HG03060 (cell line): ENCODE data around the gene ITFG1.

Experiments
- ATAC-seq: cut with Tn5 transposase; IDR thresholded peaks from one replicate; pipeline ENCODE4 v1.9.1; 2021; ENCODE audit warnings: low read depth, moderate number of reproducible peaks; ENCODE audit not compliant: unreplicated experiment

Gene ITFG1

GRCh38 chr16:47431960-47432359 is 28.9 kb downstream of the ITFG1 start:
- ATAC-seq = no peak

- ATAC-seq = no peak
Measured at GRCh38 chr16:47426806-47427205, 34.1 kb downstream of the ITFG1 start.

- no peak for ATAC-seq
Measured at GRCh38 chr16:47424846-47425245, 36.0 kb downstream of the ITFG1 start.

GRCh38 chr16:47416869-47417268 is 44.0 kb downstream of the ITFG1 start:
- ATAC-seq = no peak

GRCh38 chr16:47413041-47413440 is 47.8 kb downstream of the ITFG1 start:
- no peak for ATAC-seq

- no peak for ATAC-seq
Measured at GRCh38 chr16:47408491-47408890, 52.4 kb downstream of the ITFG1 start.

- ATAC-seq = no peak
Measured at GRCh38 chr16:47395733-47396498, 64.9 kb downstream of the ITFG1 start.

GRCh38 chr16:47392081-47392480 is 68.8 kb downstream of the ITFG1 start:
- peak; percentile 76 for ATAC-seq

- no peak for ATAC-seq
Measured at GRCh38 chr16:47388705-47389104, 72.2 kb downstream of the ITFG1 start.

GRCh38 chr16:47387026-47387734 is 73.7 kb downstream of the ITFG1 start:
- no peak for ATAC-seq

GRCh38 chr16:47386201-47386718 is 74.6 kb downstream of the ITFG1 start:
- ATAC-seq = no peak

- ATAC-seq = no peak
Measured at GRCh38 chr16:47382362-47382761, 78.5 kb downstream of the ITFG1 start.

- ATAC-seq = no peak
Measured at GRCh38 chr16:47377154-47377553, 83.7 kb downstream of the ITFG1 start.

GRCh38 chr16:47375423-47375822 is 85.4 kb downstream of the ITFG1 start:
- no peak for ATAC-seq

- no peak for ATAC-seq
Measured at GRCh38 chr16:47374629-47375028, 86.2 kb downstream of the ITFG1 start.

- no peak for ATAC-seq
Measured at GRCh38 chr16:47371271-47372014, 89.4 kb downstream of the ITFG1 start.

- no peak for ATAC-seq
Measured at GRCh38 chr16:47370536-47370935, 90.3 kb downstream of the ITFG1 start.

- ATAC-seq = no peak
Measured at GRCh38 chr16:47366228-47366627, 94.6 kb downstream of the ITFG1 start.

- no peak for ATAC-seq
Measured at GRCh38 chr16:47363761-47364160, 97.1 kb downstream of the ITFG1 start.

- ATAC-seq = no peak
Measured at GRCh38 chr16:47359478-47359877, 101.4 kb downstream of the ITFG1 start.

GRCh38 chr16:47358816-47359215 is 102.0 kb downstream of the ITFG1 start:
- ATAC-seq = no peak
